ENCODE data around the gene ARID1A. TPM values are rescaled to one million over a fixed set of nuclear protein-coding genes. Genes with fewer than 3 reads are reported as not detected.

The ARID1A gene
- total and polyA plus RNA-seq, 8 donors: 9.9 to 74.2 (median 45.3) TPM

DNA sequence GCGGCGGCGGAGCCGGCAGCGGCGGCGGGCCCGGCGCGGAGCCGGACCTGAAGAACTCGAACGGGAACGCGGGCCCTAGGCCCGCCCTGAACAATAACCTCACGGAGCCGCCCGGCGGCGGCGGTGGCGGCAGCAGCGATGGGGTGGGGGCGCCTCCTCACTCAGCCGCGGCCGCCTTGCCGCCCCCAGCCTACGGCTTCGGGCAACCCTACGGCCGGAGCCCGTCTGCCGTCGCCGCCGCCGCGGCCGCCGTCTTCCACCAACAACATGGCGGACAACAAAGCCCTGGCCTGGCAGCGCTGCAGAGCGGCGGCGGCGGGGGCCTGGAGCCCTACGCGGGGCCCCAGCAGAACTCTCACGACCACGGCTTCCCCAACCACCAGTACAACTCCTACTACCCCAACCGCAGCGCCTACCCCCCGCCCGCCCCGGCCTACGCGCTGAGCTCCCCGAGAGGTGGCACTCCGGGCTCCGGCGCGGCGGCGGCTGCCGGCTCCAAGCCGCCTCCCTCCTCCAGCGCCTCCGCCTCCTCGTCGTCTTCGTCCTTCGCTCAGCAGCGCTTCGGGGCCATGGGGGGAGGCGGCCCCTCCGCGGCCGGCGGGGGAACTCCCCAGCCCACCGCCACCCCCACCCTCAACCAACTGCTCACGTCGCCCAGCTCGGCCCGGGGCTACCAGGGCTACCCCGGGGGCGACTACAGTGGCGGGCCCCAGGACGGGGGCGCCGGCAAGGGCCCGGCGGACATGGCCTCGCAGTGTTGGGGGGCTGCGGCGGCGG lies 1.0 kb downstream of the ARID1A start:
- H3K4me1 ChIP-seq: peaks cover 58 to 71% (median 66%) of the 10 kb centered on the region in 4 donors
- TF ChIP-seq POLR2AphosphoS5 (IDR thresholded peaks at IDR 0.05): no peak
- intact Hi-C loops (cut with DNase I; ENCODE audit: low total_unique reads): no loop called here
- no peaks in the 10 kb centered on the region for H3K9me3 ChIP-seq
- WGBS, 5 donors: 0 to 2% (median 1%) methylated on average over 26 to 98 of the region's 98 CpGs
- peak overlapping the region; percentile 88 to 98 (median 91) for H3K4me3 ChIP-seq
- H3K36me3 ChIP-seq: no peaks in the 10 kb centered on the region
- H3K27me3 ChIP-seq: no peaks in the 10 kb centered on the region
- DNase-seq: peak; percentile 40 to 73
- H3K27ac ChIP-seq: peak overlapping the region; percentile 96 to 100 (median 98)

DNA sequence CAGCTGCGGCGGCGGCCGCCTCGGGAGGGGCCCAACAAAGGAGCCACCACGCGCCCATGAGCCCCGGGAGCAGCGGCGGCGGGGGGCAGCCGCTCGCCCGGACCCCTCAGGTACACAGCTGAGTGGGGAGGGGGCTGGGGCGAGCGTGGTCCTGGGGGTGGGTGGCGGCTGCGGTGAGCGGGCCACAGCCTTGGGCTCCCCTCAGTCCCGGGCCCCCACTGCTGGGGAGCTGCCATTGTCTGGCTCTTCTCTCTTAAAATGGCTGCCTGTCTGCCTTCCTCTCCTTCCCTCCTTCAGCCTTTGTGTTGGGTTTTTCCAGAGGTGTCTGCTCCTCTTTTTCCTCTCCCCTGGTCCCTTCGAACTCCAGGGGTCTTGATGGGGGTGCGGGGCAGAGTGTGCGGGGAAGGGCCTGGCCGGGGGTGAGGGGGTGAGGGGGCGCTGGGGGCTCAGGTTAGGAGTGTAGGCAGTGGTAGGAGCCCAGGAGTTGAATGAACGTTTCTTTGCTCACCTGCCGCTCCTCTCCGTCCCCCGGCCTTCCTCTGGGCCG lies 1.7 kb downstream of the ARID1A start:
- TF ChIP-seq, protein P1, sequence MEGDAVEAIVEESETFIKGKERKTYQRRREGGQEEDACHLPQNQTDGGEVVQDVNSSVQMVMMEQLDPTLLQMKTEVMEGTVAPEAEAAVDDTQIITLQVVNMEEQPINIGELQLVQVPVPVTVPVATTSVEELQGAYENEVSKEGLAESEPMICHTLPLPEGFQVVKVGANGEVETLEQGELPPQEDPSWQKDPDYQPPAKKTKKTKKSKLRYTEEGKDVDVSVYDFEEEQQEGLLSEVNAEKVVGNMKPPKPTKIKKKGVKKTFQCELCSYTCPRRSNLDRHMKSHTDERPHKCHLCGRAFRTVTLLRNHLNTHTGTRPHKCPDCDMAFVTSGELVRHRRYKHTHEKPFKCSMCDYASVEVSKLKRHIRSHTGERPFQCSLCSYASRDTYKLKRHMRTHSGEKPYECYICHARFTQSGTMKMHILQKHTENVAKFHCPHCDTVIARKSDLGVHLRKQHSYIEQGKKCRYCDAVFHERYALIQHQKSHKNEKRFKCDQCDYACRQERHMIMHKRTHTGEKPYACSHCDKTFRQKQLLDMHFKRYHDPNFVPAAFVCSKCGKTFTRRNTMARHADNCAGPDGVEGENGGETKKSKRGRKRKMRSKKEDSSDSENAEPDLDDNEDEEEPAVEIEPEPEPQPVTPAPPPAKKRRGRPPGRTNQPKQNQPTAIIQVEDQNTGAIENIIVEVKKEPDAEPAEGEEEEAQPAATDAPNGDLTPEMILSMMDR (IDR thresholded peaks at IDR 0.05): no peak
- TF ChIP-seq POLR2A (IDR thresholded peaks at IDR 0.05) (no peak), POLR2AphosphoS5 (IDR thresholded peaks at IDR 0.05) (no peak), EP300 (IDR thresholded peaks at IDR 0.05) (no peak)
- no peaks in the 10 kb centered on the region for H3K36me3 ChIP-seq
- 0 to 2% (median 0%) methylated on average over 11 to 30 of the region's 30 CpGs for WGBS, 5 donors
- H3K27ac ChIP-seq: peak overlapping the region; percentile 96 to 100 (median 98)
- intact Hi-C loops (cut with DNase I; ENCODE audit: low total_unique reads): no loop called here
- no peak for DNase-seq
- H3K9me3 ChIP-seq: no peaks in the 10 kb centered on the region
- H3K27me3 ChIP-seq: no peaks in the 10 kb centered on the region
- H3K4me1 ChIP-seq: peaks cover 64 to 73% (median 68%) of the 10 kb centered on the region in 4 donors
- H3K4me3 ChIP-seq: peak overlapping the region; percentile 88 to 98 (median 91)

DNA sequence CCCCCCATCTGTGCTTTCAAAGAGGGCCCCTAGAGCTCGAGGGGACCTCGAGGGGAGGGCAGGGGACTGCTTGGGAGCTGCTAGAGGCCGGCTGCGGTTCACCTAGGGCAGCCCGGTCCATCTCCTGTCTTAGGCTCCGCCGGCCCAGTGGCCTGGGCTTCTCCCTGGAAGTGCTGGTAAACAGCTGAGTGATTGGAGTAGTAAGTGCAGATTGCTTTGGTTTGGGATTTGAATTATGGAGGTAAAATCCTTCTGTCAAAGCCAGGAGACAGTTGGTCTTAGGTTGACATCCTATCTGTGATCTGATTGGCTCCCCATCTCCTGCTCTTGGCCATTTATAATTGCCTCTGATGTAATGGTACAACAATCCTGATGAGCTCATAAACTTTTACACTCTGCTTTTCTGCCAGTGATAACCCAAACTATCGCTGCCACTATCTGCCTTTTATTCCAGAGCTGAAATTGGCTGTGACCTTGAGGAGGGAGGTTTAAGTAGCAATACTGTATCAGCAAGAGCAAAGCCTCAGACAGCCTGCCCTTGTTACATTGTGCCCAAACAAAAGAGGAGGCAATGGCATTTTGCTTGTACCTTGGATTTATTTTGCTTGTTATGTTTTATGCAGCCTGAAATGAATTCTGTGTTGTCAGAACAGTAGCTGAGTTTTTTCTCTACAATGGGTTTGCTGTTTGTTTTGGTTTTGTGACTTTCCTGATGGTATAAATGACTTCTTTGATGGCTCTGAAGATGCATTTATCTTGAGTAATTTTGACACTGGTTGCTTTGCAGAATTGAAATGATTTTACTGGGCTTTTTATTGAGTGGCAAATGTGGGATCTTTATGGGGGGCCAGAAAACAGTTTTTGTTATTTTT lies 2.4 kb downstream of the ARID1A start:
- no peaks in the 10 kb centered on the region for H3K36me3 ChIP-seq
- DNase-seq: peak; percentile 35 to 95
- peak overlapping the region; percentile 88 to 98 (median 91) for H3K4me3 ChIP-seq
- WGBS, 5 donors: 0 to 1% (median 0%) methylated on average over 8 of the region's 8 CpGs
- no peaks in the 10 kb centered on the region for H3K9me3 ChIP-seq
- H3K27me3 ChIP-seq: no peaks in the 10 kb centered on the region
- H3K4me1 ChIP-seq: peaks cover 70 to 74% (median 73%) of the 10 kb centered on the region in 4 donors
- H3K27ac ChIP-seq: peak overlapping the region; percentile 96 to 100 (median 98)
- no peak for TF ChIP-seq POLR2A (IDR thresholded peaks at IDR 0.05)
- TF ChIP-seq POLR2AphosphoS5 (IDR thresholded peaks at IDR 0.05): peak in 2 of 3 donors; percentile 66 to 83
- intact Hi-C loops (cut with DNase I; ENCODE audit: low total_unique reads): no loop called here

DNA sequence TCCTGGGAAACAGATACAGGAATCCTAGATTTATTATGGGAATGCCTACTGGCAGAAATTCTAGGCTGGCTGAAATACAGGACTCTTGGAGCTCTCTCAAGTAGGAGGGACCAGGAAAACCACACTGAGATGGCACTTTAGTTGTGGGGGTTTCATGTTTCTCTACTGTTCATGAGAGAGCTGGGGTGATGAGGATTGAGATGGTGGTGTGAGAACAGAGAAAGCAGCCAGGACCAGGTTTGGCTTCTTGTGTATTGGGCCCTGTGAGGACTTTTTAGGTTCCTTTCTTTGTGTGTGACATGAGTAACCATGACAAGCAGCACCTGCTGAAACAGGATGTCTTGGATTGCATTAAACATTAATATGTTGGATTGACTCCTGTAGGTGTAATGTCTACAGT lies 4.9 kb downstream of the ARID1A start:
- peak overlapping the region in 3 of 5 donors; percentile 62 to 98 (median 98) for H3K27ac ChIP-seq
- H3K4me1 ChIP-seq: peaks cover 74 to 79% (median 75%) of the 10 kb centered on the region in 4 donors
- DNase-seq: no peak
- no peaks in the 10 kb centered on the region for H3K27me3 ChIP-seq
- TF ChIP-seq, protein P1 (IDR thresholded peaks at IDR 0.05): no peak
- TF ChIP-seq POLR2A (IDR thresholded peaks at IDR 0.05): no peak
- no peak for TF ChIP-seq EP300 (IDR thresholded peaks at IDR 0.05)
- H3K4me3 ChIP-seq: peak overlapping the region in 2 of 4 donors; percentile 2 to 89
- H3K9me3 ChIP-seq: no peaks in the 10 kb centered on the region
- no peaks in the 10 kb centered on the region for H3K36me3 ChIP-seq
- intact Hi-C loops (cut with DNase I; ENCODE audit: low total_unique reads): no loop called here

Measured in stomach (tissue), 9 donors.